Measurements from ENCODE around the gene LTBP2.

The LTBP2 gene

GRCh38 chr14:74594606-74595005, 17.4 kb downstream of the LTBP2 start:
- H3K4me3 ChIP-seq (ENCODE audit: control insufficient read depth, low read depth, low read length), result no peak overlapping the region
- no peak for TF ChIP-seq CTCF (IDR thresholded peaks at IDR 0.05; ENCODE audit: control insufficient read depth, insufficient read depth, low read depth, low read length, missing control alignments)
- no peak for DNase-seq (ENCODE audit: low read depth)

GRCh38 chr14:74594029-74594428, 18.0 kb downstream of the LTBP2 start:
- DNase-seq (ENCODE audit: low read depth), result no peak
- no peak for TF ChIP-seq CTCF (IDR thresholded peaks at IDR 0.05; ENCODE audit: control insufficient read depth, insufficient read depth, low read depth, low read length, missing control alignments)
- H3K4me3 ChIP-seq (ENCODE audit: control insufficient read depth, low read depth, low read length), result no peak overlapping the region

GRCh38 chr14:74593241-74593953, 18.6 kb downstream of the LTBP2 start:
- no peak overlapping the region for H3K4me3 ChIP-seq (ENCODE audit: control insufficient read depth, low read depth, low read length)
- DNase-seq (ENCODE audit: low read depth), result no peak
- TF ChIP-seq CTCF (IDR thresholded peaks at IDR 0.05; ENCODE audit: control insufficient read depth, insufficient read depth, low read depth, low read length, missing control alignments), result no peak

- no peak for DNase-seq (ENCODE audit: low read depth)
- no peak overlapping the region for H3K4me3 ChIP-seq (ENCODE audit: control insufficient read depth, low read depth, low read length)
- TF ChIP-seq CTCF (IDR thresholded peaks at IDR 0.05; ENCODE audit: control insufficient read depth, insufficient read depth, low read depth, low read length, missing control alignments), result no peak
Measured at GRCh38 chr14:74592476-74593201, 19.4 kb downstream of the LTBP2 start.

GRCh38 chr14:74591899-74592298, 20.1 kb downstream of the LTBP2 start:
- H3K4me3 ChIP-seq (ENCODE audit: control insufficient read depth, low read depth, low read length), result no peak overlapping the region
- DNase-seq (ENCODE audit: low read depth), result no peak
- no peak for TF ChIP-seq CTCF (IDR thresholded peaks at IDR 0.05; ENCODE audit: control insufficient read depth, insufficient read depth, low read depth, low read length, missing control alignments)

GRCh38 chr14:74591394-74591793, 20.6 kb downstream of the LTBP2 start:
- no peak for TF ChIP-seq CTCF (IDR thresholded peaks at IDR 0.05; ENCODE audit: control insufficient read depth, insufficient read depth, low read depth, low read length, missing control alignments)
- DNase-seq (ENCODE audit: low read depth), result no peak
- H3K4me3 ChIP-seq (ENCODE audit: control insufficient read depth, low read depth, low read length), result no peak overlapping the region
